Measurements from ENCODE around the gene KCNJ6. TPM values are rescaled to one million over a fixed set of nuclear protein-coding genes. Genes with fewer than 3 reads are reported as not detected.

The KCNJ6 gene
- total and polyA plus RNA-seq, 9 of the 15 experiments (the other 6 are each of a cell fraction or from before 2014, with no cell fraction given): 0.06 to 0.21 (median 0.13) TPM; not detected in 1

- TF ChIP-seq ZNF398 (CRISPR knock-in tag; IDR thresholded peaks at IDR 0.05) (no peak), BCLAF1 (IDR thresholded peaks at IDR 0.05; ENCODE audit: borderline replicate concordance in 1 of 2, control insufficient read depth in 1 of 2, low read depth in 2 of 2, low read length in 1 of 2) (no peak), CHCHD3 (CRISPR knock-in tag; IDR thresholded peaks at IDR 0.05) (no peak), ZBTB26 (CRISPR knock-in tag; IDR thresholded peaks at IDR 0.05) (no peak), POLR2G (IDR thresholded peaks at IDR 0.05; ENCODE audit: low read depth, low read length) (peak; percentile 95), ZNF764 (CRISPR knock-in tag; IDR thresholded peaks at IDR 0.05; ENCODE audit: low read depth) (0 out of 2 replicates have a peak, but pooled peaks have one; percentile 7), HEY1 (CRISPR knock-in tag; IDR thresholded peaks at IDR 0.05; ENCODE audit: borderline replicate concordance) (no peak; the same call in 1 of the 2 replicates), C11orf30 (IDR thresholded peaks at IDR 0.05; ENCODE audit: low read depth) (peak; percentile 90), KLF16 (IDR thresholded peaks at IDR 0.05) (0 out of 2 replicates have a peak, but pooled peaks have one; percentile 51), ZNF134 (CRISPR knock-in tag; conservative IDR thresholded peaks at IDR 0.05) (no peak), PHF20 (IDR thresholded peaks at IDR 0.05; ENCODE audit: partially characterized antibody) (peak; percentile 94), TSHZ1 (CRISPR knock-in tag; IDR thresholded peaks at IDR 0.05) (no peak), RFX1 (IDR thresholded peaks at IDR 0.05) (peak; percentile 97), ZNF639 (CRISPR knock-in tag; conservative IDR thresholded peaks at IDR 0.05 in 1 of 2, IDR thresholded peaks at IDR 0.05 in 1 of 2) (peak in 1 of 2 experiments; percentile 59; a peak in 1 of 4 replicates)
These were observed 352.5 kb downstream of the KCNJ6 start (continued) for GRCh38 chr21:37563641-37564340.

Measured in K562 (cell line).